WERI-Rb-1 (cell line): ENCODE results near the gene TPPP.

Experiments
- DNase-seq: peaks from one replicate; pipeline ENCODE4 v3.0.0-alpha.2; 2020
- H3K27ac ChIP-seq: fragments of 250-450 bp; sonication (Bioruptor Pico); 2 replicates; pipeline ENCODE4 v1.5.1; 2020; ENCODE audit warnings: mild to moderate bottlenecking, moderate library complexity
- H3K27me3 ChIP-seq: fragments of 250-450 bp; sonication (Bioruptor Pico); 2 replicates; pipeline ENCODE4 v1.5.1; 2021; ENCODE audit warnings: mild to moderate bottlenecking, low read depth, moderate library complexity; ENCODE audit not compliant: insufficient read depth, severe bottlenecking
- H3K36me3 ChIP-seq: fragments of 250-450 bp; sonication (Bioruptor Pico); 2 replicates; pipeline ENCODE4 v1.5.1; 2020; ENCODE audit warnings: mild to moderate bottlenecking, moderate library complexity
- H3K4me3 ChIP-seq: 2 replicates; pipeline ENCODE4 v1.5.1; 2011; ENCODE audit warnings: low read depth, mild to moderate bottlenecking, control low read depth, low read length
- H3K9me3 ChIP-seq: fragments of 250-450 bp; sonication (Bioruptor Pico); 2 replicates; pipeline ENCODE4 v1.5.1; 2021; ENCODE audit warnings: mild to moderate bottlenecking, moderate library complexity; ENCODE audit not compliant: severe bottlenecking
- TF ChIP-seq, protein P1 (sequence below): IDR thresholded peaks from 2 replicates; pipeline ENCODE4 v1.5.1; 2011; ENCODE audit warnings: low read depth, mild to moderate bottlenecking, control low read depth, inconsistent platforms, low read length

Gene TPPP

DNA sequence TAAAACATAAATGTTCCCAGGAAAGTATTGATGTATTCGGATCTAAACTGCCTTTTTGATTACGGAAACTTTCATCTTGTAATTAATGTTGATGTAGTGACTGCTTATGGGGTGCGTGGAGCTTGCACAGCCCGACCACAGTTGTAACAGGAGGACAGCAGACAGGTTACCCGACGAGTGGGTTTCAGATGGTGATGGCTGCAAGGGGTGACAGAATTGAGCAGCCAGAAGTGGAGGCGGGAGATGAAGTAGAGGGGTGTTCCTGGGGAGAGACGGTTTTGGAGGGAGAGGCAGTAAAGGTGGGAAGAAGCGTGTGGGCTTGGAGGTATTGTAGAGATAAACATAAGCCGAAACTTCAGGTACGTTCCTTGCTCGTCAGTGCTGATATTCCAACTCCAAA lies 75.3 kb downstream of the TPPP start:
- no peak overlapping the region for H3K4me3 ChIP-seq
- no peak for DNase-seq
- H3K27me3 ChIP-seq, result no peaks in the 10 kb centered on the region
- H3K36me3 ChIP-seq, result peaks cover 70% of the 10 kb centered on the region
- no peaks in the 10 kb centered on the region for H3K9me3 ChIP-seq
- TF ChIP-seq, protein P1, sequence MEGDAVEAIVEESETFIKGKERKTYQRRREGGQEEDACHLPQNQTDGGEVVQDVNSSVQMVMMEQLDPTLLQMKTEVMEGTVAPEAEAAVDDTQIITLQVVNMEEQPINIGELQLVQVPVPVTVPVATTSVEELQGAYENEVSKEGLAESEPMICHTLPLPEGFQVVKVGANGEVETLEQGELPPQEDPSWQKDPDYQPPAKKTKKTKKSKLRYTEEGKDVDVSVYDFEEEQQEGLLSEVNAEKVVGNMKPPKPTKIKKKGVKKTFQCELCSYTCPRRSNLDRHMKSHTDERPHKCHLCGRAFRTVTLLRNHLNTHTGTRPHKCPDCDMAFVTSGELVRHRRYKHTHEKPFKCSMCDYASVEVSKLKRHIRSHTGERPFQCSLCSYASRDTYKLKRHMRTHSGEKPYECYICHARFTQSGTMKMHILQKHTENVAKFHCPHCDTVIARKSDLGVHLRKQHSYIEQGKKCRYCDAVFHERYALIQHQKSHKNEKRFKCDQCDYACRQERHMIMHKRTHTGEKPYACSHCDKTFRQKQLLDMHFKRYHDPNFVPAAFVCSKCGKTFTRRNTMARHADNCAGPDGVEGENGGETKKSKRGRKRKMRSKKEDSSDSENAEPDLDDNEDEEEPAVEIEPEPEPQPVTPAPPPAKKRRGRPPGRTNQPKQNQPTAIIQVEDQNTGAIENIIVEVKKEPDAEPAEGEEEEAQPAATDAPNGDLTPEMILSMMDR, result no peak
- peak overlapping the region; percentile 73 for H3K27ac ChIP-seq

DNA sequence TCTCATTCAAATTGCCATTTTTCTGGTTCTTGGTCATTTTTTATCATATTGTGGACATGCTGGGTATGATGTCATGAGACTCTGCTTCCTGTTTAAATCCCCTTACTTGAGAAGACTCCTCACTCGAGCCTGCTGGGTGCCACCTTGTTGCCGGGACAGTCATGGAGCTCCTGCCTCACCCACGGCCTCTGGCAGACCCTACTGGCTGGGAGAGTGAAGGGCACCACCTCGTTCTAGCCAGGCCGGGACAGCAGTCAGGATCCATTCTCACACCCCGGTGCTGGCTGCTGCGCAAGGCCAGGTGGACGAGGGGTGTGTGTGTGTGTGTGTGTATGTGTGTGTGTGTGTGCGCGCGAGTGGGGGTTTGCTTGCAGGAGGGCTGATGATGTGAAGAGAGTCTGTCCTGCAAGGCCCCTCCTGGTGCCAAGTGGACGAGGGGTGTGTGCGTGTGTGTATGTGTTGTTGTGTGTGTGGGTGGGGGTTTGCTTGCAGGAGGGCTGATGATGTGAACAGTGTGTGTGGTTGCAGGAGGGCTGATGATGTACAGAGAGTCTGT lies 76.6 kb downstream of the TPPP start:
- Histone ChIP-seq H3K27me3 (no peaks in the 10 kb centered on the region), H3K4me3 (no peak overlapping the region), H3K27ac (no peak overlapping the region), H3K9me3 (no peaks in the 10 kb centered on the region), H3K36me3 (peaks cover 57% of the 10 kb centered on the region)
- peak; percentile 75 for DNase-seq
- TF ChIP-seq, protein P1, result peak; percentile 73

DNA sequence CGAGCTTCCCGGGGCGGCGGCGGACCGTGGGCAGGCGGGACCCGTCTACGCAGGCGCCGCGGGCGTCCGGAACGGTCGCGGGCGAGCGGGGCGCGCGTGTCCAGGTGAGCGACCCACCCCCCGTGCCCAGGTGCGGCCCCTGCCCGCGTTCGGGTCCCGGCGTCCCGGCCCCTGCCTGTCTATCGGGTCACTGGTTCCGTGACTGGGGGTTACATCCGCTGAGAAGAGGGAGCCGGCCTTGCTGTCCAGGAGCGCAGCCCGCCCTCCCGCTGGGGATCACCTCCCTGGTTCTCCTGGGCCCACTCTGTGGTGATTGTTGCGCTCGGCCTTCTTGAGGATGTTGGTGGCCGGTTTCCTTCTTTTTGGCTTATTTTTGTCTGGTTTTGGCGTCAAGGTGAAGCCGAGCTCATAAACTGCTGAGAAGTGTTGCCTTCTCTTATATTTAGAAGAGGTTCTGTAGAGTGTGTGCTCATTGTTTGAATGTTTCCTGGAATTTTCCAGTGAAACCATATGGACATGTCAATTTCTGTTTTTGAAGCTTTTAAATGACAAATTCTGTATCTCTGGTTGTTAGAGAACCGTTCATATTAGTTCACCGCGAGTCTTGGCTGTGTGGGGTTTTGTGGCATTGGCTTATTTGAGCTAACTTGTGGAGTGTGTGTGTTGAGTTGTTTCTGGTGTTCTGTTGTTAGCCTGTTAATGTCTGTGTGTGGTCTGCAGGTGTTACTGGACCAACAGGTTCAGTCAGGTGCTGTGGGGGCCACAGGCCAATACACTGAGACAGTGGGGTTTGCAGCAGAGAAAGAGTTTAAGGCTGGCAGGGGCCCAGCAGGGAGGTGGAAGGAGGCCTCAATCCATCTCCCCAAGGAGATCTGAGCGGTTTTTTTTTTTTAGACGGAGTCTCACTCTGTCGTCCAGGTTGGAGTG lies 80.4 kb downstream of the TPPP start:
- peak overlapping the region; percentile 69 for H3K4me3 ChIP-seq
- peak; percentile 52 for DNase-seq
- no peaks in the 10 kb centered on the region for H3K27me3 ChIP-seq
- TF ChIP-seq, protein P1, result no peak
- peak overlapping the region; percentile 76 for H3K27ac ChIP-seq
- H3K36me3 ChIP-seq, result peaks cover 21% of the 10 kb centered on the region
- no peaks in the 10 kb centered on the region for H3K9me3 ChIP-seq

DNA sequence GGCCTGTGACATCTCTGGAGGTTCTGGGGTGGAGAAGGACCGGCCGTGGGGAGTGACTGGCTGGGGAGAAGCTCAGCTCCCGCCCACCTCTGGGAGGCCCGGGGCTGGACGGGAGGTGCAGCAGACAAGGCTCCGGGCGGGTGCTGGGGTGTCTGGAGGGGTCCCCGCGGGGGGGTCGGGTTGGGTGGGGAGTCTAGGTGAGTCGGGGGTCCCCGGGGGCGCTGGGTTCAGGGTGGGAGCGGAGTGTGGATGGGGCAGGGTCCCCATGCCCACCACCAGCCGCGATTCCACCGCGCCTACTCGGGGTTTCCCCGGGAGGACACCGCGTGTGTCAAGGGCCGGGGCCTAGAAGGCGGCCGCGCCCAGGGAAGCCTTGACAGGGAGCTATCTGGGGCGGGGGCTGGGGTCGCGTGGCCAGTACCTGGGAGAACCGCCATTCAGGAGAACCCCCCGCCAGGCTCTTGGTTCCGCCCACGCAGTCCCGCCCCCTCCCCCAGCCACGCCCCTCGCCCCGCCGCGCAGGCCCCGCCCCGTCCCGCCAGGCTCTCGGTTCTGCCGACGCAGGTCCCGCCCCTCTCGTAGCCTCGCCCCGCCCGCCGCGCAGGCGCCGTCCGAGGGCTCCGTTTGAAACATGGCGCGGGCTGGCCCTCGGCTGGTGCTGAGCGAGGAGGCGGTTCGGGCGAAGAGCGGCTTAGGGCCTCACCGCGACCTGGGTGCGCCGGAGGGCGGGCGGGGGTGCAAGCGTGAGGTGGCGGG lies 81.2 kb downstream of the TPPP start, which contains the start of gene CEP72:
TSS of gene CEP72 (plus strand) at position 610 of the 756 bp plus-strand sequence. CDS start at position 632, 22 bp downstream.
- Histone ChIP-seq H3K9me3 (no peaks in the 10 kb centered on the region), H3K27ac (peak within 1 kb of the TSS; percentile 76), H3K4me3 (peak within 1 kb of the TSS; percentile 69), H3K36me3 (peaks cover 14% of the 10 kb centered on the region), H3K27me3 (no peaks in the 10 kb centered on the region)
- TF ChIP-seq, protein P1, result no peak
- DNase-seq, result peak; percentile 96

DNA sequence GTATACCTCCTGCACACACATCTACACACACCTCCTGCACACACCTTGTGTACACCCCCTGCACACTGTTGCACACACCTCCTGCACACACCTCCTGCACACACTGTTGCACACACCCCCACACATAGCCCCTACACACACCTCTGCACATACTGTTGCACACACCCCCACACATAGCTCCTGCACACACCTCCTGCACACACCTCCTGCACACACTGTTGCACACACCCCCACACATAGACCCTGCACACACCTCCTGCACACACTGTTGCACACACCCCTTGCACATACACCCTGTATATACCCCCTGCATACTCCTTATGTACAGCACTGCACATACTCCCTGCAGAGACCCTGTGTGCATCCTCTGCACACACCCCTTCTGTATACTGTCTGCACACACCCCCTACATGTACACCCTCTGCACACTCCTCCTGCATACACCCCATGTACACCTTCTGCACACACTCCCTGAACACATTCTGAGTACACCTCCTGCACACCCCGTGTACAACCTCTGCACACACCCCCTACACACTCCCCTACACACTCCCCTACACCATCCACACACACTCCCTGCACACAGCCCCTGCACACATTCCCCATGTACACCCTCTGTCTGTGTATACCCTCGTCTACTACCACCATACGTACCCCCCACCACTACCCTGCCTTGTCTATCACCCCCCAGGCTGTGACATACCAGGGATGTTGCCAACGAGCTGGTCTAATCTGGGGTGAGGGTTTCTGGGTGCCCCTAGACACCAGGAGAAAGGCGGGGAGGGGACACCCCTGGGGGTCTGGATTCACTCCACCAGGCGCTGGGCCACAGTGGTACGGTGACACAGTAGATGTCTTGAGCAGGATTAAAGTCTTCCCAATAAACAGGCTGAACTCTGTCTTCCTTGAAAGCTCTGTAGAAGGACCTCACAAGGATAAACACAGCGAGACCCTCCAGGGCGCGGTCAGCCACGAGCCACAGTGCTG lies 82.1 kb downstream of the TPPP start:
- Histone ChIP-seq H3K4me3 (peak overlapping the region; percentile 69), H3K27me3 (no peaks in the 10 kb centered on the region), H3K27ac (0 out of 2 replicates have a peak overlapping the region, but pooled peaks have one; percentile 76), H3K9me3 (no peaks in the 10 kb centered on the region), H3K36me3 (peaks cover 12% of the 10 kb centered on the region)
- DNase-seq, result peak; percentile 6
- TF ChIP-seq, protein P1, result no peak
